RWPE2 (cell line): ENCODE results near the gene HOXC9.

Source experiments
- ATAC-seq: fragments of 200-7000 bp; cut with Tn5 transposase; 3 replicates; pipeline ENCODE4 v1.9.1; 2021; ENCODE audit warnings: low read depth
- DNase-seq: peaks from one replicate; pipeline ENCODE4 v3.0.0-alpha.2; 2020; ENCODE audit warnings: low spot score
- H3K27ac ChIP-seq: fragments of 450-650 bp; 2 replicates; pipeline ENCODE4 v1.5.1; 2017; ENCODE audit warnings: mild to moderate bottlenecking; ENCODE audit not compliant: poor library complexity, severe bottlenecking
- H3K27me3 ChIP-seq: fragments of 250-450 bp; sonication (Bioruptor Pico); 2 replicates; pipeline ENCODE4 v1.5.1; 2021; ENCODE audit warnings: mild to moderate bottlenecking, moderate library complexity; ENCODE audit not compliant: insufficient read depth, poor library complexity, severe bottlenecking
- H3K36me3 ChIP-seq: fragments of 250-450 bp; sonication (Bioruptor Pico); 2 replicates; pipeline ENCODE4 v1.5.1; 2020; ENCODE audit warnings: low read depth, mild to moderate bottlenecking, moderate library complexity
- H3K4me1 ChIP-seq: fragments of 250-450 bp; sonication (Bioruptor Pico); 2 replicates; pipeline ENCODE4 v1.5.1; 2021; ENCODE audit warnings: mild to moderate bottlenecking, moderate library complexity; ENCODE audit not compliant: insufficient read depth, poor library complexity, severe bottlenecking
- H3K4me3 ChIP-seq: fragments of 250-450 bp; sonication (Bioruptor Pico); 2 replicates; pipeline ENCODE4 v1.5.1; 2021; ENCODE audit warnings: mild to moderate bottlenecking, moderate library complexity; ENCODE audit not compliant: severe bottlenecking
- H3K9me3 ChIP-seq: fragments of 250-450 bp; sonication (Bioruptor Pico); 2 replicates; pipeline ENCODE4 v1.5.1; 2021; ENCODE audit warnings: mild to moderate bottlenecking, moderate library complexity; ENCODE audit not compliant: severe bottlenecking
- CTCF ChIP-seq: fragments of 450-650 bp; IDR thresholded peaks from one replicate; pipeline ENCODE4 v1.5.1; 2017; ENCODE audit warnings: mild to moderate bottlenecking, moderate library complexity; ENCODE audit not compliant: poor library complexity, severe bottlenecking

Gene HOXC9

GRCh38 chr12:54010972-54011664 lies 11.2 kb downstream of the HOXC9 start:
- Histone ChIP-seq H3K4me3 (peak overlapping the region; percentile 4), H3K36me3 (no peaks in the 10 kb centered on the region), H3K9me3 (no peaks in the 10 kb centered on the region), H3K4me1 (no peaks in the 10 kb centered on the region), H3K27me3 (peaks cover 93% of the 10 kb centered on the region), H3K27ac (no peak overlapping the region)
- no peak for TF ChIP-seq CTCF
- DNase-seq (no peak), ATAC-seq (no peak)

- peaks cover 91% of the 10 kb centered on the region for H3K27me3 ChIP-seq
- H3K4me3 ChIP-seq: no peak overlapping the region
- no peak for DNase-seq
- no peaks in the 10 kb centered on the region for H3K4me1 ChIP-seq
- H3K9me3 ChIP-seq: no peaks in the 10 kb centered on the region
- no peak overlapping the region for H3K27ac ChIP-seq
- ATAC-seq: no peak
- TF ChIP-seq CTCF: no peak
- H3K36me3 ChIP-seq: no peaks in the 10 kb centered on the region
These were observed 11.9 kb downstream of the HOXC9 start for GRCh38 chr12:54011665-54012532.

GRCh38 chr12:54012631-54013409 lies 12.9 kb downstream of the HOXC9 start:
- no peak overlapping the region for H3K27ac ChIP-seq
- no peak for ATAC-seq
- TF ChIP-seq CTCF: no peak
- H3K27me3 ChIP-seq: peaks cover 91% of the 10 kb centered on the region
- no peak overlapping the region for H3K4me3 ChIP-seq
- H3K4me1 ChIP-seq: no peaks in the 10 kb centered on the region
- DNase-seq: no peak
- no peaks in the 10 kb centered on the region for H3K9me3 ChIP-seq
- no peaks in the 10 kb centered on the region for H3K36me3 ChIP-seq

- H3K27me3 ChIP-seq: peaks cover 82% of the 10 kb centered on the region
- no peaks in the 10 kb centered on the region for H3K36me3 ChIP-seq
- no peak overlapping the region for H3K27ac ChIP-seq
- no peaks in the 10 kb centered on the region for H3K9me3 ChIP-seq
- no peak for ATAC-seq
- DNase-seq: no peak
- peak overlapping the region; percentile 11 for H3K4me3 ChIP-seq
- no peaks in the 10 kb centered on the region for H3K4me1 ChIP-seq
- no peak for TF ChIP-seq CTCF
These were observed 14.5 kb downstream of the HOXC9 start for GRCh38 chr12:54014377-54015017.
